ENCODE measurements around the gene CTAGE8. TPM values are rescaled to one million over a fixed set of nuclear protein-coding genes. Genes with fewer than 3 reads are reported as not detected.
"Not testable (repeated sequence)": the region's sequence is repeated elsewhere in the genome, so short reads cannot be mapped to it uniquely, and the experiment has no call there.

CTAGE8 gene
- total RNA-seq, 1 donor from 2014 or later, result 2.1 TPM

GRCh38 chr7:144283716-144284115, 14.6 kb upstream of the CTAGE8 start:
- H3K27me3 Mint-ChIP-seq (ENCODE audit: low read depth); H3K4me3 Mint-ChIP-seq (ENCODE audit: low read depth); DNase-seq (ENCODE audit: low spot score); H3K36me3 Mint-ChIP-seq (ENCODE audit: low read depth); intact Hi-C loops (cut with micrococcal nuclease); H3K27ac Mint-ChIP-seq; H3K4me1 Mint-ChIP-seq (ENCODE audit: low read depth); H3K9me3 Mint-ChIP-seq: not testable (repeated sequence)

DNA sequence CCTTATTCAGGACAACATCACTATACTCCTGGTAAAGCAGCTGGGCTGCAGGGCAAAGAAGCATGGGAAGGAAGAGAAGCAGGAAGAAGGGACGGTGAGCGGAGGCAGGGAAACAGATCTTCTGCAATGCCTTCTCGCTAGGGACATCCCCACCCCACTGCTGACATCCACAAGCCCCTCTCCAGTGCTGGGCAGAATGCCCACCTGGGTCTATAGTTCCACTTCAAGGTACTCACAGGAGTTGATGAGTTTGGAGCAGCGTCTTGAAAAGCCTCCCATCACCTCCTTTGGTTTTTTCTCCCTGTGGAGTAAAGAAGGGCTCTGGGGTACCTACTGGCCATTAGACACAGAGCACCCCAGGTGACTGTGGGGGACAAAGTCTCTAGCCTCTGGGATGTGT, 13.4 kb upstream of the CTAGE8 start:
- intact Hi-C loops (cut with micrococcal nuclease); H3K4me3 Mint-ChIP-seq (ENCODE audit: low read depth); H3K27me3 Mint-ChIP-seq (ENCODE audit: low read depth); DNase-seq (ENCODE audit: low spot score); H3K27ac Mint-ChIP-seq; H3K4me1 Mint-ChIP-seq (ENCODE audit: low read depth); H3K36me3 Mint-ChIP-seq (ENCODE audit: low read depth); H3K9me3 Mint-ChIP-seq: not testable (repeated sequence)

DNA sequence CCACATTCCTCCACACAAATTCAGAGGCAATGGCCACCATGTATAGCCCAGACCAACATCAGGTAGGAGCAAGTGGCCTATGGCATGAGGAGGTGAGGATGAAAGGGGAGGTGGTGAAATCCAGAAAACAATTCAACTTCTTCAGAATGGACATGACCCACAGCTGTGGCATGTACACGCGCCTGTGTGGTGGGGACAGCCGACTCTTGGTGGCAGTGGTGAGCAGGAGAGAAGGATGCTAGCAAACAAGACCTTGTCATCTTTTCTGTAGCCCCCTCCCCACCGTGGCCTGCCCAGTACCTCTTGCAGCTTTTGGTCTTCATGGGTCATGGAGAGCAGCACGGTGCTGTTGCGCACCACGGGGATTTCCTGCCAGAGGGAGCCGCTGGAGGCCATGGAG, 12.9 kb upstream of the CTAGE8 start:
- intact Hi-C loops (cut with micrococcal nuclease); H3K36me3 Mint-ChIP-seq (ENCODE audit: low read depth); H3K4me3 Mint-ChIP-seq (ENCODE audit: low read depth); H3K9me3 Mint-ChIP-seq; H3K27me3 Mint-ChIP-seq (ENCODE audit: low read depth); H3K27ac Mint-ChIP-seq; DNase-seq (ENCODE audit: low spot score); H3K4me1 Mint-ChIP-seq (ENCODE audit: low read depth): not testable (repeated sequence)

- H3K36me3 Mint-ChIP-seq (ENCODE audit: low read depth); H3K27ac Mint-ChIP-seq; H3K4me3 Mint-ChIP-seq (ENCODE audit: low read depth); H3K27me3 Mint-ChIP-seq (ENCODE audit: low read depth); DNase-seq (ENCODE audit: low spot score); intact Hi-C loops (cut with micrococcal nuclease); H3K4me1 Mint-ChIP-seq (ENCODE audit: low read depth); H3K9me3 Mint-ChIP-seq: not testable (repeated sequence)
Observed at GRCh38 chr7:144280010-144280409, 10.9 kb upstream of the CTAGE8 start.

- H3K27me3 Mint-ChIP-seq (ENCODE audit: low read depth); H3K27ac Mint-ChIP-seq; intact Hi-C loops (cut with micrococcal nuclease); H3K36me3 Mint-ChIP-seq (ENCODE audit: low read depth); H3K9me3 Mint-ChIP-seq; DNase-seq (ENCODE audit: low spot score); H3K4me1 Mint-ChIP-seq (ENCODE audit: low read depth); H3K4me3 Mint-ChIP-seq (ENCODE audit: low read depth): not testable (repeated sequence)
Observed at GRCh38 chr7:144275281-144275680, 6.2 kb upstream of the CTAGE8 start.

DNA sequence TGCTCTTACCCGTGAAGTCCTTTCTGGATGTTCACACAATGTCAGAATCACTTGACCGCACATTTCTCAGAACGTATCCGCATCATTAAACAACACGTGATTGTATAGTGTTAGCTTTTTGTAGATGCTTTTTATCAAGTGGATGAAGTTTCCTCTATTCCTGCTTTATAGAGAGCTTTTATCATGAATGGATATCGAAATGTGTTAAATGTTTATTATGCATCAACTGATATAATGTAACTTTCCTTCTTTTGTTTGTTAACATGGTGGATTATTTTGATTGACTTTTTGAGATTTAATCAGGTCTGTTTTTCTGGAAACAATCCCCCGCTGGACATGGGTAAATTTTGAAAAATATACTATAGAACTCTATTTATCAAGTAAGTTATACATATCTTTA, 4.4 kb downstream of the CTAGE8 start, which contains the start of gene OR2A7:
OR2A7 (minus strand) TSS at position 101 of the 400 bp plus-strand sequence. CDS start 5,164 bp downstream, outside the sequence.
- DNase-seq (ENCODE audit: low spot score); intact Hi-C loops (cut with micrococcal nuclease); H3K36me3 Mint-ChIP-seq (ENCODE audit: low read depth); H3K4me1 Mint-ChIP-seq (ENCODE audit: low read depth); H3K4me3 Mint-ChIP-seq (ENCODE audit: low read depth); H3K27me3 Mint-ChIP-seq (ENCODE audit: low read depth); H3K9me3 Mint-ChIP-seq; H3K27ac Mint-ChIP-seq: not testable (repeated sequence)

- intact Hi-C loops (cut with micrococcal nuclease); H3K9me3 Mint-ChIP-seq; H3K27me3 Mint-ChIP-seq (ENCODE audit: low read depth); H3K27ac Mint-ChIP-seq; H3K36me3 Mint-ChIP-seq (ENCODE audit: low read depth); H3K4me3 Mint-ChIP-seq (ENCODE audit: low read depth); DNase-seq (ENCODE audit: low spot score); H3K4me1 Mint-ChIP-seq (ENCODE audit: low read depth): not testable (repeated sequence)
Observed at GRCh38 chr7:144262128-144262527, 7.0 kb downstream of the CTAGE8 start.

DNA sequence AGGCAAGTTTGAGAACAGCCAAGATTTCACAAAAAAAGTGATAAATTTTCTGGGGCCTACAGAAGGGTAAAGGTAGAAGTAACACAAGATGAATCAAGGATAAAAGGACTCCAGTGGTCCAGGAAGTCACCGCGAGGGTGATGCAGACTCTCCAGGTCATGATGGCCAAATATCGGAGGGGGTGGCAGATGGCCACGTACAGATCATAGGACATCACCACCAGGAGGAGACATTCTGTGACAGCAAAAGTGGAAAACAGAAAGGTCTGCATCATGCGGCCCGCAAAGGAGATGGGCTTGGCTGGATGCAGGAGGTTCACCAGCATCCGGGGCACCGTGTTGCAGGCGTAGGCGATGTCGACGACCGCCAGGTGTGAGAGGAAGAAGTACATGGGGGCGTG, 10.0 kb downstream of the CTAGE8 start:
- H3K27ac Mint-ChIP-seq; H3K27me3 Mint-ChIP-seq (ENCODE audit: low read depth); H3K36me3 Mint-ChIP-seq (ENCODE audit: low read depth); DNase-seq (ENCODE audit: low spot score); H3K4me1 Mint-ChIP-seq (ENCODE audit: low read depth); H3K9me3 Mint-ChIP-seq; intact Hi-C loops (cut with micrococcal nuclease); H3K4me3 Mint-ChIP-seq (ENCODE audit: low read depth): not testable (repeated sequence)

DNA sequence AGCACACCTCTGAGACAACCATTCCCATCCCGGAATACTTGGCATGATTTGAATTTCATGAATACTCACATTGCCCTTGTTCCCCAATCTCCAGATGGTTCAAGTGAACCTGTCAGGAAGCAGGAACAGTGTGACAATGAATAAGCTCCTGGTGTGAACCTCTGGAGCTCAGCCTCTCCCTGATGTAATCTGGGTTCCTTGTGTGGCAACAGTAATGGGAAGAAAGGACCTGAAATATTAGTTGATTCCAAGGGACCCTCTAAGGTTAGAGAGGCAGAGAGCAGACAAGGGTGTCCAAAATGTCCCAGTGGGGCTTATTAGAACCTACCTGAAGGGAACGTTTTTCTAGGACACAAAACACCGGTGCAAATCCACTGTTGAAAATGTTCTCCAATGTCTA, 13.0 kb downstream of the CTAGE8 start:
- DNase-seq (ENCODE audit: low spot score), result no peak
- H3K27me3 Mint-ChIP-seq (ENCODE audit: low read depth), result no peaks in the 10 kb centered on the region
- H3K4me3 Mint-ChIP-seq (ENCODE audit: low read depth), result no peak overlapping the region
- no peaks in the 10 kb centered on the region for H3K4me1 Mint-ChIP-seq (ENCODE audit: low read depth)
- no peaks in the 10 kb centered on the region for H3K9me3 Mint-ChIP-seq
- H3K27ac Mint-ChIP-seq, result no peak overlapping the region
- intact Hi-C loops (cut with micrococcal nuclease), result no loop called here
- H3K36me3 Mint-ChIP-seq (ENCODE audit: low read depth), result no peaks in the 10 kb centered on the region

- Mint-ChIP-seq H3K27me3 (ENCODE audit: low read depth) (no peaks in the 10 kb centered on the region), H3K4me1 (ENCODE audit: low read depth) (no peaks in the 10 kb centered on the region), H3K9me3 (no peaks in the 10 kb centered on the region), H3K4me3 (ENCODE audit: low read depth) (no peak overlapping the region), H3K36me3 (ENCODE audit: low read depth) (no peaks in the 10 kb centered on the region), H3K27ac (no peak overlapping the region)
- no peak for DNase-seq (ENCODE audit: low spot score)
- intact Hi-C loops (cut with micrococcal nuclease), result no loop called here
Observed at GRCh38 chr7:144255471-144255897, 13.6 kb downstream of the CTAGE8 start.

DNA sequence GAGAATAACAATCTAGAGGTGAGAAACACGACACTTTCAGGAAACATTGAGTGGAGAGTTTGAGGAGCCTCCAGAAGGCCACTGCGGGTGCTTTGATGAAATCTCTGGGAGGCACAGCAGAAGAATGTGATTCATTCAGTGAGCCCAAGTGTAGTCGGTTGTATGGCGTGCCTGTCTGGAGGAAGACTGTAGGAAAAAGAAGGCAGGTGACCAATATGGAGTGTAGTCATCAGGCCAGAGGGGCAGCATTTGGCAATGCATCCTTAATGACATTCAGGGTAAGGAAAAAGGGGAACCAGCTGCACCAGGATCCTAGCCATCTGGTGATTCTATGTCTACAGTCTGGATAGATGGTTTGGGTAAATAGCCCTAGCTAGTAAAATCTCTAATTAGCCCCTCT, 16.8 kb downstream of the CTAGE8 start:
- H3K4me1 Mint-ChIP-seq (ENCODE audit: low read depth); DNase-seq (ENCODE audit: low spot score); intact Hi-C loops (cut with micrococcal nuclease); H3K27me3 Mint-ChIP-seq (ENCODE audit: low read depth); H3K27ac Mint-ChIP-seq; H3K4me3 Mint-ChIP-seq (ENCODE audit: low read depth); H3K9me3 Mint-ChIP-seq; H3K36me3 Mint-ChIP-seq (ENCODE audit: low read depth): not testable (repeated sequence)

DNA sequence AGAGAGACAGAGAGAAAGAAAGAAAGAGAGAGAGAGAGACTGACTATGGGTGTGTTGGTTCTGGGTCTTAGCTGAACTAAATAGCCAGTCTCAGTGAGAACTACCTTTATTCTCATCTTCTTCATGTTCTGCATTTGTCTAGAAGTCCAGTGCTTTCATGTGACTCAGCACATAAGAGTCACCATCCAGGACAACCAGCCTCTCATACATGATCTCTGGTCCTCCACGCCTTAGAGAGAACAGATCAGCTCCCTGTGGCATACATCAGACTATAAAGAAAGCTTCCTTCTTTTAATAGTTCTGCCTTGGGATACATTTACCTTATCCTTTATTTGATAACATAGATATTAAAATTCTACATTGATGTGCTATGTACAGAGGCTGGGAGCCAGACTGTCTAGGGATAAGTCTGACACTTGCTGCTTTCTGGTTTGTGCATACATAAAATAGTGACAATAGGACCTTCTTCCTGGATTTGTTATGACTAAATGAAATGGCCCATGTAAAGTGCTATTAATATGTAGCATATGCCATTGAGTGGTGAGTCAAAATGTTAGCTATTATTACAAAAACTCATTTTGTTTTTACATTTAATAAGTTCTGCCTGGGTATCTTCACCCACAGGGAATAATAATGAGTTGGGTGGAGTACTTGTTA, 21.3 kb downstream of the CTAGE8 start:
- H3K36me3 Mint-ChIP-seq (ENCODE audit: low read depth); H3K27ac Mint-ChIP-seq; H3K27me3 Mint-ChIP-seq (ENCODE audit: low read depth); DNase-seq (ENCODE audit: low spot score); H3K4me1 Mint-ChIP-seq (ENCODE audit: low read depth); intact Hi-C loops (cut with micrococcal nuclease); H3K4me3 Mint-ChIP-seq (ENCODE audit: low read depth); H3K9me3 Mint-ChIP-seq: not testable (repeated sequence)

DNA sequence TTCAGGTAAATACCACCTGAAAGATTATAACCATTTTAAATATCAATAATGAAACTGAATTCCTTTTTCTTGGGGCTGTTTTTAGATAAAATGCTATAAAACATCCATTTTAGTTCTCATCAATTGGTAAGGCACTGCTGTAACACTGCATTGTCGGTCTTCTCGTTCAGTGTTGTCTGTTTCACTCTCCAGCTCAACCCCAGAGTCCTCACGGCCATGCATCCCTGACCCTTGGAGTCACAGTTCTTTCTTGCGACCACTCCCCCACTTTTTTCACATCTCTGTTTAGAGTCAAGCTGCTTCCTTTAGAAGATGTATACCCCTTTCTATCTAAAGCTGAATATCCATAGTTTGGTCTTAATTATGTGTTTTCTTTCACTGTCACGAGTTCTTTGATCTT, 22.1 kb downstream of the CTAGE8 start:
- H3K4me3 Mint-ChIP-seq (ENCODE audit: low read depth); H3K36me3 Mint-ChIP-seq (ENCODE audit: low read depth); DNase-seq (ENCODE audit: low spot score); H3K9me3 Mint-ChIP-seq; H3K4me1 Mint-ChIP-seq (ENCODE audit: low read depth); intact Hi-C loops (cut with micrococcal nuclease); H3K27ac Mint-ChIP-seq; H3K27me3 Mint-ChIP-seq (ENCODE audit: low read depth): not testable (repeated sequence)

DNA sequence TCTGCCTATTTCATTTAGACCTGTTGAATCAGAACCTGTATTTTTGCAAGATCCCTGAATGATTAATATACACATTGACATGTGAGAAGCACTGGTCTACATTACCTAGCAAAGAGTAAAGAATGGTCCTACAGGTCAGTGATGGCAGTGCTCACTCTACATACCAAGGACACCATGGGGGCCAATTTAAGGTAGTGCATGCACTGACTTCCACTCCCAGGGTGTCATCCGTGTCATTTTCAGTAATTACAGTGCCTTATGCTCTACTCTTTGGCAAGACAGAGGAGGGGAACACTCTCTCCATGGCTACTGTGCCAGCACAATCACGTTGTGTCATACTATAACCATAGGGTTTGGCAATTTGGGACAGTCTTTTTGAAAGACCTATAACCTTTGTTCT, 23.7 kb downstream of the CTAGE8 start:
- H3K4me3 Mint-ChIP-seq (ENCODE audit: low read depth); DNase-seq (ENCODE audit: low spot score); H3K9me3 Mint-ChIP-seq; H3K36me3 Mint-ChIP-seq (ENCODE audit: low read depth); H3K4me1 Mint-ChIP-seq (ENCODE audit: low read depth); H3K27ac Mint-ChIP-seq; H3K27me3 Mint-ChIP-seq (ENCODE audit: low read depth); intact Hi-C loops (cut with micrococcal nuclease): not testable (repeated sequence)

Data from activated T-helper 2 cell treated with anti-CD3 and anti-CD28 coated beads, Interferon-gamma antibody, Interleukin-2, Interleukin-4, amounts not matched to agents 10 μg/mL and 5 μg/mL and 100 μg/mL, durations not matched to agents 14 hours and 24 hours and 36 hours (primary cell).